GM23338 (cell line): ENCODE measurements around the gene HACD2.

Experiments used
- CREB1 ChIP-seq: fragments of 250-450 bp; sonication (Bioruptor Pico); IDR thresholded peaks from 2 replicates; pipeline ENCODE4 v1.5.0; 2020; ENCODE audit warnings: low read depth, mild to moderate bottlenecking, moderate library complexity
- CTCF ChIP-seq, 2 experiments: fragments of 200-600 bp in 1 of 2; sonication (generic) in 1 of 2; conservative IDR thresholded peaks; 2 replicates each; pipeline versions ENCODE4 v1.5.1 to v1.6.1; 2016 to 2017; ENCODE audit warnings: antibody characterized with exemption in 2 of 2, low read depth in 2 of 2, mild to moderate bottlenecking in 2 of 2, moderate library complexity in 1 of 2
- EZH2 ChIP-seq: fragments of 200-600 bp; sonication (generic); IDR thresholded peaks from one replicate; pipeline ENCODE4 v1.8.0; 2017; ENCODE audit warnings: antibody characterized with exemption, mild to moderate bottlenecking, low read depth; ENCODE audit not compliant: unreplicated experiment
- EZH2phosphoT487 ChIP-seq: fragments of 200-600 bp; sonication (generic); IDR thresholded peaks from one replicate; pipeline ENCODE4 v1.8.1; 2018; ENCODE audit warnings: antibody characterized with exemption; ENCODE audit not compliant: unreplicated experiment
- JUNB ChIP-seq: IDR thresholded peaks from one replicate; pipeline ENCODE4 v1.6.1; 2016; ENCODE audit warnings: antibody characterized with exemption; ENCODE audit not compliant: unreplicated experiment
- NANOG ChIP-seq: IDR thresholded peaks from 2 replicates; pipeline ENCODE4 v1.6.1; 2016; ENCODE audit warnings: antibody characterized with exemption, borderline replicate concordance
- POLR2AphosphoS5 ChIP-seq: IDR thresholded peaks from 2 replicates; pipeline ENCODE4 v1.6.1; 2016; ENCODE audit warnings: antibody characterized with exemption, low read depth
- STAT1 ChIP-seq: IDR thresholded peaks from one replicate; pipeline ENCODE4 v1.6.1; 2016; ENCODE audit warnings: antibody characterized with exemption; ENCODE audit not compliant: unreplicated experiment
- ZNF114 ChIP-seq: fragments of 250-450 bp; sonication (Bioruptor Pico); IDR thresholded peaks from 2 replicates; pipeline ENCODE4 v1.5.0; 2020; ENCODE audit warnings: mild to moderate bottlenecking, moderate library complexity
- ZNF331 ChIP-seq: fragments of 250-450 bp; sonication (Bioruptor Pico); IDR thresholded peaks from 2 replicates; pipeline ENCODE4 v1.5.0; 2020; ENCODE audit warnings: low read depth, mild to moderate bottlenecking, moderate library complexity
- ZNF462 ChIP-seq: fragments of 250-450 bp; sonication (Bioruptor Pico); IDR thresholded peaks from 2 replicates; pipeline ENCODE4 v1.5.0; 2020; ENCODE audit warnings: mild to moderate bottlenecking, moderate library complexity
- TF ChIP-seq, protein P1 (sequence below): IDR thresholded peaks from one replicate; pipeline ENCODE4 v1.6.1; 2018; ENCODE audit warnings: antibody characterized with exemption; ENCODE audit not compliant: unreplicated experiment
- TF ChIP-seq, protein P2 (sequence below): IDR thresholded peaks from 2 replicates; pipeline ENCODE4 v1.6.1; 2016; ENCODE audit warnings: antibody characterized with exemption

DNA sequence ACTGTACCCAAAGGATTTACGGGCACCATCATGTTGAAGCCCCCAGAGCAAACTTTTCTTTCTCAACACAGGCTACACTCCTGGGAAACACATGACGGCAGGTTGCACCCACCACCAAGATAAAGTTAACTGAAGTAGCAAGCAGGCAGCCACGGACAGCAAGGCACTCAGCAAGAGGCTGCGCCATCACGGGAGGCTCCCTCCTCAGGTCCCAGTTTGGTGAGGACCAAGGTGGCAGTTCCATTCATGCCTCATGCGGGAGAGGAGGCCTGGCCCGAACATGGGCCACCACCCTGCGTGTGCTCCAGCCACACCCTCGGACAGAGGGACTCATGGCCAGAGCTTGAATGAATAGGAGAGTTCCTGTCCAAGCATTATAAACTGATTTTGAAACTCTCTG lies 142.7 kb downstream of the HACD2 start:
- TF ChIP-seq CTCF (conservative IDR thresholded peaks at IDR 0.05; ENCODE audit: low read depth in 2 of 2) (no peak), JUNB (no peak), CREB1 (CRISPR knock-in tag) (no peak), STAT1 (no peak), EZH2 (no peak), ZNF331 (CRISPR knock-in tag) (no peak), POLR2AphosphoS5 (no peak), EZH2phosphoT487 (no peak), NANOG (no peak), ZNF114 (CRISPR knock-in tag) (no peak), ZNF462 (no peak)
- TF ChIP-seq, protein P1, sequence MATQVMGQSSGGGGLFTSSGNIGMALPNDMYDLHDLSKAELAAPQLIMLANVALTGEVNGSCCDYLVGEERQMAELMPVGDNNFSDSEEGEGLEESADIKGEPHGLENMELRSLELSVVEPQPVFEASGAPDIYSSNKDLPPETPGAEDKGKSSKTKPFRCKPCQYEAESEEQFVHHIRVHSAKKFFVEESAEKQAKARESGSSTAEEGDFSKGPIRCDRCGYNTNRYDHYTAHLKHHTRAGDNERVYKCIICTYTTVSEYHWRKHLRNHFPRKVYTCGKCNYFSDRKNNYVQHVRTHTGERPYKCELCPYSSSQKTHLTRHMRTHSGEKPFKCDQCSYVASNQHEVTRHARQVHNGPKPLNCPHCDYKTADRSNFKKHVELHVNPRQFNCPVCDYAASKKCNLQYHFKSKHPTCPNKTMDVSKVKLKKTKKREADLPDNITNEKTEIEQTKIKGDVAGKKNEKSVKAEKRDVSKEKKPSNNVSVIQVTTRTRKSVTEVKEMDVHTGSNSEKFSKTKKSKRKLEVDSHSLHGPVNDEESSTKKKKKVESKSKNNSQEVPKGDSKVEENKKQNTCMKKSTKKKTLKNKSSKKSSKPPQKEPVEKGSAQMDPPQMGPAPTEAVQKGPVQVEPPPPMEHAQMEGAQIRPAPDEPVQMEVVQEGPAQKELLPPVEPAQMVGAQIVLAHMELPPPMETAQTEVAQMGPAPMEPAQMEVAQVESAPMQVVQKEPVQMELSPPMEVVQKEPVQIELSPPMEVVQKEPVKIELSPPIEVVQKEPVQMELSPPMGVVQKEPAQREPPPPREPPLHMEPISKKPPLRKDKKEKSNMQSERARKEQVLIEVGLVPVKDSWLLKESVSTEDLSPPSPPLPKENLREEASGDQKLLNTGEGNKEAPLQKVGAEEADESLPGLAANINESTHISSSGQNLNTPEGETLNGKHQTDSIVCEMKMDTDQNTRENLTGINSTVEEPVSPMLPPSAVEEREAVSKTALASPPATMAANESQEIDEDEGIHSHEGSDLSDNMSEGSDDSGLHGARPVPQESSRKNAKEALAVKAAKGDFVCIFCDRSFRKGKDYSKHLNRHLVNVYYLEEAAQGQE = no peak
- TF ChIP-seq, protein P2, sequence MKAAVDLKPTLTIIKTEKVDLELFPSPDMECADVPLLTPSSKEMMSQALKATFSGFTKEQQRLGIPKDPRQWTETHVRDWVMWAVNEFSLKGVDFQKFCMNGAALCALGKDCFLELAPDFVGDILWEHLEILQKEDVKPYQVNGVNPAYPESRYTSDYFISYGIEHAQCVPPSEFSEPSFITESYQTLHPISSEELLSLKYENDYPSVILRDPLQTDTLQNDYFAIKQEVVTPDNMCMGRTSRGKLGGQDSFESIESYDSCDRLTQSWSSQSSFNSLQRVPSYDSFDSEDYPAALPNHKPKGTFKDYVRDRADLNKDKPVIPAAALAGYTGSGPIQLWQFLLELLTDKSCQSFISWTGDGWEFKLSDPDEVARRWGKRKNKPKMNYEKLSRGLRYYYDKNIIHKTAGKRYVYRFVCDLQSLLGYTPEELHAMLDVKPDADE = no peak
